Lower leg skin (tissue), 4 donors: ENCODE measurements around the gene ADAMTS10. TPM values are rescaled to one million over a fixed set of nuclear protein-coding genes. Genes with fewer than 3 reads are reported as not detected.

Source experiments
- DNase-seq, 2 donors: peaks; one replicate each; pipeline ENCODE4 v3.0.0-alpha.2; 2019; ENCODE audit warnings: low spot score in 2 of 2
- H3K4me3 ChIP-seq: fragments of 200-600 bp; sonication (generic); 2 replicates; pipeline ENCODE4 v1.5.1; 2017; ENCODE audit warnings: mild to moderate bottlenecking, low read depth; ENCODE audit not compliant: poor library complexity, severe bottlenecking
- POLR2A ChIP-seq, 2 donors: fragments of 450-650 bp; IDR thresholded peaks; one replicate each; pipeline ENCODE4 v1.6.1; 2016 to 2017; ENCODE audit warnings: antibody characterized with exemption in 2 of 2, mild to moderate bottlenecking in 1 of 2, moderate library complexity in 1 of 2
- WGBS, 2 donors: methylation state at CpG; one replicate each; pipeline ENCODE4 v1.1.5; 2018; 5-methylcytosine and 5-hydroxymethylcytosine counted together
- intact Hi-C: fragments of 100-400 bp; cut with DNase I; formaldehyde crosslinking; loops from one replicate; pipeline ENCODE4 v1.15.0; 2023; ENCODE audit warnings: low total_unique reads
- total RNA-seq, 4 donors: library from RNA; depleted of rRNA; stranded (reverse); fragments of >200 nt; gene quantifications; one replicate each; pipeline ENCODE4 v1.1.0, GENCODE V29; 2016
- TF ChIP-seq, protein P1 (sequence below), 3 donors: fragments of 450-650 bp; IDR thresholded peaks; one replicate each; pipeline ENCODE4 v1.5.1; 2016; ENCODE audit warnings: antibody characterized with exemption in 3 of 3, mild to moderate bottlenecking in 3 of 3, moderate library complexity in 2 of 3

ADAMTS10 gene
- total RNA-seq, 4 donors from 2014 or later = 6.1 to 21.3 (median 14.1) TPM

DNA sequence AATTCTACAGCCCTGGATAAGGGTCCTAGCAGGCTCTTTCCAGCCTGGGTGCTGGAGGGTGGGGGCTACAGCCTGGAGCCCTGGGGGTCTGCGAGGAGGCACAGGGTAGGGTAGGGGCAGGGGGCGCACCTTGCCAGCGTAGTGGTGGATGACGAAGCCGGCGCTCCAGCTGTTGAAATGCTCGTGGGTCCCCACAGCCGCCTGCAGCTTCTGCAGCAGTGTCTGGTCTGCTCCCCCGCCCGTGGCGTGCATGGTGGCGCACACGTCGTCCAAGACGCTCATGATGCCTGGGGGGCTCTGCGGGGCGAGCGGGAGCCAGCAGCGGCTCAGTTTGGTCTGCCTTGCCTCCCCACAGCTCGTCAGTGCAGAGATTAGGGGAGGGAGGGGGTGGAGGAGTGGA lies 66.3 kb downstream of the ADAMTS10 start:
- 88 to 91% methylated on average over 16 to 20 of the region's 20 CpGs for WGBS, 2 donors
- intact Hi-C loops = no loop called here
- H3K4me3 ChIP-seq = no peak overlapping the region
- no peak for DNase-seq
- TF ChIP-seq, protein P1, sequence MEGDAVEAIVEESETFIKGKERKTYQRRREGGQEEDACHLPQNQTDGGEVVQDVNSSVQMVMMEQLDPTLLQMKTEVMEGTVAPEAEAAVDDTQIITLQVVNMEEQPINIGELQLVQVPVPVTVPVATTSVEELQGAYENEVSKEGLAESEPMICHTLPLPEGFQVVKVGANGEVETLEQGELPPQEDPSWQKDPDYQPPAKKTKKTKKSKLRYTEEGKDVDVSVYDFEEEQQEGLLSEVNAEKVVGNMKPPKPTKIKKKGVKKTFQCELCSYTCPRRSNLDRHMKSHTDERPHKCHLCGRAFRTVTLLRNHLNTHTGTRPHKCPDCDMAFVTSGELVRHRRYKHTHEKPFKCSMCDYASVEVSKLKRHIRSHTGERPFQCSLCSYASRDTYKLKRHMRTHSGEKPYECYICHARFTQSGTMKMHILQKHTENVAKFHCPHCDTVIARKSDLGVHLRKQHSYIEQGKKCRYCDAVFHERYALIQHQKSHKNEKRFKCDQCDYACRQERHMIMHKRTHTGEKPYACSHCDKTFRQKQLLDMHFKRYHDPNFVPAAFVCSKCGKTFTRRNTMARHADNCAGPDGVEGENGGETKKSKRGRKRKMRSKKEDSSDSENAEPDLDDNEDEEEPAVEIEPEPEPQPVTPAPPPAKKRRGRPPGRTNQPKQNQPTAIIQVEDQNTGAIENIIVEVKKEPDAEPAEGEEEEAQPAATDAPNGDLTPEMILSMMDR (IDR thresholded peaks at IDR 0.05) = no peak
- no peak for TF ChIP-seq POLR2A (IDR thresholded peaks at IDR 0.05)

DNA sequence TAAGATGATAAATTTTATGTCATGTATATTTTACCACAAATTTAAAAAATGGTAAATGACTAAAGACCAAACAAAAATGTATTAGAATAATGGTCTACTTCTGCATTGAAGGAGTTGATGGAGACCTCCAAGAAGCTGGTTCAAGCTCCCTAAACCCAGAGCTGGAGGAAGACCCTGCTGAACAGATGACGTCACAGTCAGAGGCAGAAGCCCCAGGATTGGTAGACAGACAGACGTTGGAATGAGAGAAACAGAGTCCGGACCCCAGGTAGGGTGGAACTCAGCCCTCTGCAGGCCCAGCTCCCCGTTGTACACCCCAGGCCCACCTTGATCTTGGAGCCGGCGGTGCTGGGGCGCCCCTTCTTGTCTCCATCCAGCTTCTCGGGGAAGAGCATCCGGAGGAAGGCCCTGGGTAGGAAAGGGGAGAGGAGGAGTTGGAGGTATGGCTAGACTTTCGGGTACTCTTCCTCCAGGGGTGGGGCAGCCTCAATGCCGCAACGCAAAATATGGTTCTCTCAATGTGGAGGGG lies 70.8 kb downstream of the ADAMTS10 start:
- no peak for TF ChIP-seq POLR2A (IDR thresholded peaks at IDR 0.05)
- TF ChIP-seq, protein P1 (IDR thresholded peaks at IDR 0.05) = no peak
- no peak overlapping the region for H3K4me3 ChIP-seq

DNA sequence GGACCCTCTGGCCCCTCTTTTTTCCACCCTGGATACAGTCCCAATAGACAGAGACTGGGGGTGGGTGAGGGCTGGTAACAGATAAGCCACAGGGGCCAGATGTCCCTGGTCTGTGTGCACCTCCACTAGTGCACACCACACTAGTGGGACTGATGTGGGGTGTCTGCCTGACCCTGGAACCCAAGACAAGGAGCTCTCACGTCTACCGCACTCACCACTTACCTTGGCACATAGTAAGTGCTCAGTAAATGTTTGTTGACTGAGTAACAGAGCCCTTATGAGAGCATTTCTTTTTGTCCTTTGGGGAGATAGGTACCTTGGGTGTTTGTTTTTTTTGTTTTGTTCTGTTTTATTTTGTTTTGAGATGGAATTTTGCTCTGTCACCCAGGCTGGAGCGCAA lies 73.4 kb downstream of the ADAMTS10 start:
- intact Hi-C loops = no loop called here
- no peak overlapping the region for H3K4me3 ChIP-seq
- TF ChIP-seq, protein P1 (IDR thresholded peaks at IDR 0.05) = no peak
- no peak for TF ChIP-seq POLR2A (IDR thresholded peaks at IDR 0.05)
- WGBS, 2 donors = 86 to 90% methylated on average over 3 of the region's 3 CpGs
- DNase-seq = no peak

More for the DNA sequence above, 70.8 kb downstream of the ADAMTS10 start:
- DNase-seq = no peak
- intact Hi-C loops = no loop called here
- whole genome bisulfite sequencing, 2 donors = 93 to 95% methylated on average over 12 of the region's 12 CpGs

DNA sequence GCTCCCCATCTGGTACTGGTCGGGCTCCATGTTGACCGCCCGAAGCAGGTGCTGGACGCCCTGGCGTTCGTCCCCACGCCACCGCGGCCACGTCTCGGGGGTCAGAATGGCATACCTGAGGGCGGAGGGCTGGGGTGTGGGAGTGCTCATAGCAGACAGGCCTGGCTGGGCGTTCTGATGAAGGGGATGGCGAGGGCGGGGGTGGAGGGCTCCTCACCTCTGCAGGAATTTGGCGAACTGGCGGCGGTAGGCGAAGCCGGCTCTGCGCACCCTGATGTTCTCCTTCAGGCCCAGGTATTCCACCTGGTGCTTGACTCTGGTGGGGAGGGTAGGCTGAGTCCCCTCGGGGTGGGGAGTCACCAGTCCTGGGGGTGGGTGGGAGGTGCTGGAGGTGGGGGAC lies 74.2 kb downstream of the ADAMTS10 start:
- DNase-seq = no peak
- no peak overlapping the region for H3K4me3 ChIP-seq
- 75 to 77% methylated on average over 17 to 21 of the region's 22 CpGs for WGBS, 2 donors
- TF ChIP-seq, protein P1 (IDR thresholded peaks at IDR 0.05) = no peak
- no peak for TF ChIP-seq POLR2A (IDR thresholded peaks at IDR 0.05)
- intact Hi-C loops = no loop called here

DNA sequence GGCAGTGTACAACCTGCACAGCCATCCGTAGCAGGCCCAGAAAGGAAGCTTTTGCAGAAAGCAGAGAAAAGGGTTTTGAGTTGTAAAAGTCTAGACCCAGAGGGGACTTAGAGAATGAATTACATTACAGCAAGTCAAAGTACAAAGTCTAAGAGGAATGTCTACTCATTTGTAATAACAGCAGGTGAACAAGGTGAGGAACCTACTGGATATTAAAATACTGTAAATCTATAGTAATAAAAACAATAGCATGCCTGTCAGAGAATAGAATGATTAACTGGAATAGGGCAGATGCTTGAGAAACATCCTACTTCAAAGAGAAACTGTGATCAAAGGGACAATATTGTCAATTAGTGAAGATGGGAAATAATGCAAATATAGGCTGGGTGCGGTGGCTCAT lies 78.3 kb downstream of the ADAMTS10 start:
- 63 to 70% methylated on average over 2 of the region's 2 CpGs for WGBS, 2 donors
- intact Hi-C loops = no loop called here
- no peak overlapping the region for H3K4me3 ChIP-seq
- TF ChIP-seq, protein P1 (IDR thresholded peaks at IDR 0.05) = no peak
- TF ChIP-seq POLR2A (IDR thresholded peaks at IDR 0.05) = no peak
- no peak for DNase-seq

DNA sequence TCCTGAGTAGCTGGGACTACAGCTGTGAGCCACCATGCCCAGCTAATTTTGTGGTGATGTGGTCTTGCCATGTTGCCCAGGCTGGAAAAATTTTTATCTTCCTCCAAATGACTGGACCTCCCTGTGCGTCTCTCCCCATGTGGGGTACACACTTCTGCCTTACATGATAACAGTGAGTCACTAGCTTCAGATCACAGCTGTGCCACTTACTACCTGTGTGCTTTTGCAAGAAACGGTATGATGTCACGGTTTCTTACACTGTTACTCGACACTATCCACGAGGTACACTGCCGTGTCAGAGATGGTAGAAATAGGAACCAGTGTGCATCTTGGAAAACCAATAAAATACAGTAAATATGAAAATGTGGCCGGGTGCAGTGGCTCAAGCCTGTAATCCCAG lies 79.0 kb downstream of the ADAMTS10 start:
- TF ChIP-seq, protein P1 (IDR thresholded peaks at IDR 0.05) = no peak
- TF ChIP-seq POLR2A (IDR thresholded peaks at IDR 0.05) = no peak
- DNase-seq = no peak
- intact Hi-C loops = no loop called here
- H3K4me3 ChIP-seq = no peak overlapping the region
- WGBS, 2 donors = 85 to 88% methylated on average over 7 of the region's 7 CpGs
